Fibroblast of upper back skin (primary cell): ENCODE results near the gene CCDC174.
"Not testable (repeated sequence)": the region's sequence is repeated elsewhere in the genome, so short reads cannot be mapped to it uniquely, and the experiment has no call there.

Experiments
- DNase-seq: peaks from one replicate; pipeline ENCODE4 v3.0.0-alpha.2; 2013

The CCDC174 gene

GRCh38 chr3:14651440-14652251, at the start of gene CCDC174:
Gene CCDC174 (plus strand): TSS chr3:14651762. CDS start chr3:14651837, 75 bp downstream.
- DNase-seq = peak; percentile 99

- no peak for DNase-seq
Observed at GRCh38 chr3:14602006-14602803, 49.4 kb upstream of the CCDC174 start.

- no peak for DNase-seq
Observed at GRCh38 chr3:14602804-14603644, 48.5 kb upstream of the CCDC174 start.

- DNase-seq = peak; percentile 57
Observed at GRCh38 chr3:14605067-14605466, 46.5 kb upstream of the CCDC174 start.

- DNase-seq = no peak
Observed at GRCh38 chr3:14605744-14606143, 45.8 kb upstream of the CCDC174 start.

- DNase-seq = no peak
Observed at GRCh38 chr3:14606669-14607339, 44.8 kb upstream of the CCDC174 start.

GRCh38 chr3:14608298-14608697, 43.3 kb upstream of the CCDC174 start:
- no peak for DNase-seq

- not testable (repeated sequence) for DNase-seq
Observed at GRCh38 chr3:14609058-14609457, 42.5 kb upstream of the CCDC174 start.

GRCh38 chr3:14609506-14609905, 42.1 kb upstream of the CCDC174 start:
- no peak for DNase-seq

GRCh38 chr3:14609941-14610340, 41.6 kb upstream of the CCDC174 start:
- DNase-seq = no peak

GRCh38 chr3:14614189-14614588, 37.4 kb upstream of the CCDC174 start:
- DNase-seq = no peak

GRCh38 chr3:14614862-14615261, 36.7 kb upstream of the CCDC174 start:
- DNase-seq = peak; percentile 28

GRCh38 chr3:14616606-14617507, 34.7 kb upstream of the CCDC174 start:
- DNase-seq = no peak

- DNase-seq = no peak
Observed at GRCh38 chr3:14617508-14618023, 34.0 kb upstream of the CCDC174 start.

GRCh38 chr3:14619605-14620004, 32.0 kb upstream of the CCDC174 start:
- no peak for DNase-seq

GRCh38 chr3:14620512-14620911, 31.1 kb upstream of the CCDC174 start:
- no peak for DNase-seq

GRCh38 chr3:14621093-14621492, 30.5 kb upstream of the CCDC174 start:
- no peak for DNase-seq

- no peak for DNase-seq
Observed at GRCh38 chr3:14622368-14622767, 29.2 kb upstream of the CCDC174 start.

GRCh38 chr3:14623569-14624051, 28.0 kb upstream of the CCDC174 start:
- DNase-seq = no peak

GRCh38 chr3:14624498-14624897, 27.1 kb upstream of the CCDC174 start:
- DNase-seq = no peak

- no peak for DNase-seq
Observed at GRCh38 chr3:14625443-14625842, 26.1 kb upstream of the CCDC174 start.
